ENCODE measurements around the gene FHIT.

The FHIT gene

DNA sequence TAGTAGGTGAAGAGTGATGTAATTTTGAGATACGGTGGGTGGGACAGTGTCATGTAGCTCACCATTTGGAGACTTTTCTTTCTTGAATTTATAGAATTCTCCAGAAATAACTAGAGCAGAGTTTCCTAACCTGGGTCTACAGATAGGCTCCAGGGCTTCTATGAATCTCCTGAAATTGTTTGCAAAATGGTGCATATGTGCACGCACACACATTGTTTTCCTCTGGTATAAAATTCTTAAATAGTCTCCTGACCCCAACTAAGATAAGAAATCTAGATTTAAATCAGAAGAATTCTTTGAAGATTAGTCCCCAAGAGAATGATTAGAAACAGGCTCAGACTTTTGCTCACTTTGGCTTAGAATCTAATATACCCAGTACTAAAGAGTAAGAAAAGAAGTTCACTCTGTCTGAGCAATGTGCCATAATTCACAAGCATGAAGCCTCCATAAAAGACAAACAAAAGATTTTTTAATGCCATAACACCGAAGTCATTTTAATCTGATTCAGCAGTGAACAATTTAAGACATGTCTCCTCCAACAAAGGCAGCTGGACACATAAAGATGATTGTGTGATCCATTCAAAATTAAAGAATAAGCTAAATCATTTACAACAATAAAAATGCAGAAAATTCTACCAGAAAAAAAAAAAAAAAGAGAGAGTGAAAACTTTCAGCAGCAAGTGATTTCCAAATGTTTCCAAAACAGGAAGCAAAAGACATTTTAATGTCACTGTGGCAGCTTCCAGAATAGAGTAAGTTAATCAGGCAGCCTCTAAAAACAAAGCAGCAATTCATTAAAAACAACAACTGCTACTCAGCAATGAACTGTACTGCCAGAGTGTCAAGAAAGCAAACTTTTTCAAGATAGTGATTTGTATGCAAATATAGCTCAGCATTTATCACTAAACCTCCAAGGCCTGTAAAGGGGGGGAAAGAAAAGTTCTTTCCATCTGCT lies 1225.9 kb downstream of the FHIT start:
- Histone ChIP-seq H3K18ac (ENCODE audit: low read length) (no peak overlapping the region), H3K27ac (ENCODE audit: low read depth, low read length) (no peak overlapping the region), H2BK5ac (ENCODE audit: low read length) (no peak overlapping the region), H3K79me1 (ENCODE audit: low read length) (no peaks in the 10 kb centered on the region), H2AK5ac (ENCODE audit: low read length) (no peak overlapping the region), H3K27me3 (ENCODE audit: insufficient read depth, low read length, poor library complexity) (no peaks in the 10 kb centered on the region), H4K5ac (ENCODE audit: low read length) (no peak overlapping the region), H3K79me2 (ENCODE audit: control insufficient read depth, insufficient read depth, low read length) (no peaks in the 10 kb centered on the region), H3K4me1 (ENCODE audit: control insufficient read depth, low read depth, low read length) (no peaks in the 10 kb centered on the region), H3K56ac (ENCODE audit: low read length) (no peak overlapping the region), H3K4me3 (ENCODE audit: low read length) (no peak overlapping the region), H3K36me3 (ENCODE audit: control insufficient read depth, insufficient read depth, low read length) (no peaks in the 10 kb centered on the region), H3K23ac (ENCODE audit: low read length) (no peak overlapping the region), H4K8ac (ENCODE audit: low read depth, low read length) (no peak overlapping the region), H3K4me2 (ENCODE audit: low read length) (no peak overlapping the region), H2BK120ac (ENCODE audit: low read depth, low read length) (no peak overlapping the region), H3K4ac (ENCODE audit: low read depth, low read length) (no peak overlapping the region), H3K9ac (ENCODE audit: low read length) (no peak overlapping the region), H2BK15ac (replicated peaks; ENCODE audit: low read depth) (no peak overlapping the region)
- DNase-seq, result no peak
- WGBS (ENCODE audit: extremely low coverage, insufficient coverage, low lambda C conversion rate), result no CpG with 5 or more reads among the region's 3 CpGs

- Histone ChIP-seq H4K8ac (ENCODE audit: low read depth, low read length) (no peak overlapping the region), H3K23ac (ENCODE audit: low read length) (no peak overlapping the region), H3K18ac (ENCODE audit: low read length) (no peak overlapping the region), H3K36me3 (ENCODE audit: control insufficient read depth, insufficient read depth, low read length) (no peaks in the 10 kb centered on the region), H3K4ac (ENCODE audit: low read depth, low read length) (no peak overlapping the region), H3K27ac (ENCODE audit: low read depth, low read length) (no peak overlapping the region), H3K9ac (ENCODE audit: low read length) (no peak overlapping the region), H3K4me1 (ENCODE audit: control insufficient read depth, low read depth, low read length) (no peaks in the 10 kb centered on the region), H2BK120ac (ENCODE audit: low read depth, low read length) (no peak overlapping the region), H2BK15ac (replicated peaks; ENCODE audit: low read depth) (no peak overlapping the region), H3K27me3 (ENCODE audit: insufficient read depth, low read length, poor library complexity) (no peaks in the 10 kb centered on the region), H3K4me3 (ENCODE audit: low read length) (no peak overlapping the region), H3K79me1 (ENCODE audit: low read length) (no peaks in the 10 kb centered on the region), H2AK5ac (ENCODE audit: low read length) (no peak overlapping the region), H4K5ac (ENCODE audit: low read length) (no peak overlapping the region), H2BK5ac (ENCODE audit: low read length) (no peak overlapping the region), H3K79me2 (ENCODE audit: control insufficient read depth, insufficient read depth, low read length) (no peaks in the 10 kb centered on the region), H3K56ac (ENCODE audit: low read length) (no peak overlapping the region), H3K4me2 (ENCODE audit: low read length) (no peak overlapping the region)
- DNase-seq, result no peak
- WGBS (ENCODE audit: extremely low coverage, insufficient coverage, low lambda C conversion rate), result no CpG with 5 or more reads among the region's 2 CpGs
Measured at GRCh38 chr3:60024400-60024799, 1226.9 kb downstream of the FHIT start.

GRCh38 chr3:60023189-60023588 lies 1228.1 kb downstream of the FHIT start:
- DNase-seq, result no peak
- H2BK15ac ChIP-seq (replicated peaks; ENCODE audit: low read depth), result no peak overlapping the region
- no peak overlapping the region for H3K23ac ChIP-seq (ENCODE audit: low read length)
- H3K56ac ChIP-seq (ENCODE audit: low read length), result no peak overlapping the region
- H3K27ac ChIP-seq (ENCODE audit: low read depth, low read length), result no peak overlapping the region
- H3K18ac ChIP-seq (ENCODE audit: low read length), result no peak overlapping the region
- H3K27me3 ChIP-seq (ENCODE audit: insufficient read depth, low read length, poor library complexity), result no peaks in the 10 kb centered on the region
- no peak overlapping the region for H3K4ac ChIP-seq (ENCODE audit: low read depth, low read length)
- no peak overlapping the region for H3K9ac ChIP-seq (ENCODE audit: low read length)
- H4K8ac ChIP-seq (ENCODE audit: low read depth, low read length), result no peak overlapping the region
- H2BK120ac ChIP-seq (ENCODE audit: low read depth, low read length), result no peak overlapping the region
- no peaks in the 10 kb centered on the region for H3K79me2 ChIP-seq (ENCODE audit: control insufficient read depth, insufficient read depth, low read length)
- H3K4me1 ChIP-seq (ENCODE audit: control insufficient read depth, low read depth, low read length), result no peaks in the 10 kb centered on the region
- H3K79me1 ChIP-seq (ENCODE audit: low read length), result no peaks in the 10 kb centered on the region
- H3K4me3 ChIP-seq (ENCODE audit: low read length), result no peak overlapping the region
- H4K5ac ChIP-seq (ENCODE audit: low read length), result no peak overlapping the region
- no peaks in the 10 kb centered on the region for H3K36me3 ChIP-seq (ENCODE audit: control insufficient read depth, insufficient read depth, low read length)
- H2BK5ac ChIP-seq (ENCODE audit: low read length), result no peak overlapping the region
- H3K4me2 ChIP-seq (ENCODE audit: low read length), result no peak overlapping the region
- no peak overlapping the region for H2AK5ac ChIP-seq (ENCODE audit: low read length)

DNA sequence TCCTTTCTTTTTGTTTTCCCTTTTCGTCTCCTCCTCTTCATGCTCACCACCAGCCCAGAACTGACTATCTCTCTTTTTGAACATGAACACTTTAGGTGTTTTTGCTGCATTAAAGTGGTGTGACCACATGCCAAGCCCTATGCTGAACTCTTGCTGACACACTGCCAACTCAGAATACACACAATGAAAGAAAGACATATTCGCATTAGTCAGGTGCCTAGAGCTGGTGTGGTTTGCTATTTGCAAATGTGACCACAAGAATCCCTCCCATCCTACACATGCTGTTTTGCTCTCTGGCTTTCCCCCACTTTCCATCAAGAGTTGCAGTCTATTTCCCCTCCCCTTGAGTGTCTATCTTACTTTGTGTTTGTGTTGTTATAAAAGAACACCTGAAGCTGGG lies 1233.6 kb downstream of the FHIT start:
- Histone ChIP-seq H3K4ac (ENCODE audit: low read depth, low read length) (no peak overlapping the region), H3K27me3 (ENCODE audit: insufficient read depth, low read length, poor library complexity) (no peaks in the 10 kb centered on the region), H3K36me3 (ENCODE audit: control insufficient read depth, insufficient read depth, low read length) (no peaks in the 10 kb centered on the region), H3K79me2 (ENCODE audit: control insufficient read depth, insufficient read depth, low read length) (no peaks in the 10 kb centered on the region), H2BK120ac (ENCODE audit: low read depth, low read length) (no peak overlapping the region), H2BK15ac (replicated peaks; ENCODE audit: low read depth) (no peak overlapping the region), H2BK5ac (ENCODE audit: low read length) (no peak overlapping the region), H3K18ac (ENCODE audit: low read length) (no peak overlapping the region), H3K4me2 (ENCODE audit: low read length) (no peak overlapping the region), H3K56ac (ENCODE audit: low read length) (no peak overlapping the region), H2AK5ac (ENCODE audit: low read length) (no peak overlapping the region), H3K79me1 (ENCODE audit: low read length) (no peaks in the 10 kb centered on the region), H3K23ac (ENCODE audit: low read length) (no peak overlapping the region), H3K27ac (ENCODE audit: low read depth, low read length) (no peak overlapping the region), H4K8ac (ENCODE audit: low read depth, low read length) (no peak overlapping the region), H3K9ac (ENCODE audit: low read length) (no peak overlapping the region), H3K4me3 (ENCODE audit: low read length) (no peak overlapping the region), H3K4me1 (ENCODE audit: control insufficient read depth, low read depth, low read length) (no peaks in the 10 kb centered on the region), H4K5ac (ENCODE audit: low read length) (no peak overlapping the region)
- WGBS (ENCODE audit: extremely low coverage, insufficient coverage, low lambda C conversion rate), result no CpG with 5 or more reads among the region's 2 CpGs
- DNase-seq, result no peak

DNA sequence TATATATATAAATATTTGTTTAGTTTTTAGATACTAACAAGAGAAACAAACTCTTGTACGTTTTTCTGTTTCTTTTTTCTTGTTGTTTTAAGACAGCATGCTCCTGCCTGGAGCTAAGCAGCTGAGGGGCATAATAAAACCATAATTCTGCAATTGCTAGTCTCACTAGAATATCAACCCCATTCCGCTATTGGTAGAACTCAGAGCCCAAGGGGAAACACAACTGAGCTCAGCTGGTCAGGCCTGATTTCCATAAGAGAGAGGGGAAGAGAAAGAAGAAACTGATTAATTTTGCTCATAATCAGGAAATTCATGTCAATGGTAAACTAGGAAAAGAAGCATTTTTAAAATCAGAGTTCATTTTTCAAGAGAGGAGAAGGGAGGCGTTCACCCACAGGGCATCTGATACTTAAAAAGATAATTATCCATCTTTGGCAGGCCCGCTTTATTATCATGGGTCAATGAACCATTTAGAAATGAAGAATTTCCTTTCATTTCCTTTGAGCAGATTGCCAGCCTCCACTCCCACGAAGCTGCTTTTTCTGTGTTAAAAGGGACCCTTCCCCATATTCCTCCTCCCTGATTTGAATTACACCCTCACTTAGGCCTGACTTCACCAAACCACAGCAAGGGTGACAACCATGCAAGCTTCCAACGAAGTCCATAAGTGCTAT lies 1236.1 kb downstream of the FHIT start:
- Histone ChIP-seq H4K8ac (ENCODE audit: low read depth, low read length) (no peak overlapping the region), H3K36me3 (ENCODE audit: control insufficient read depth, insufficient read depth, low read length) (no peaks in the 10 kb centered on the region), H3K56ac (ENCODE audit: low read length) (no peak overlapping the region), H2BK5ac (ENCODE audit: low read length) (no peak overlapping the region), H3K79me2 (ENCODE audit: control insufficient read depth, insufficient read depth, low read length) (no peaks in the 10 kb centered on the region), H3K4ac (ENCODE audit: low read depth, low read length) (no peak overlapping the region), H2AK5ac (ENCODE audit: low read length) (no peak overlapping the region), H3K9ac (ENCODE audit: low read length) (no peak overlapping the region), H4K5ac (ENCODE audit: low read length) (no peak overlapping the region), H3K4me1 (ENCODE audit: control insufficient read depth, low read depth, low read length) (no peaks in the 10 kb centered on the region), H3K4me2 (ENCODE audit: low read length) (no peak overlapping the region), H3K27ac (ENCODE audit: low read depth, low read length) (no peak overlapping the region), H3K18ac (ENCODE audit: low read length) (no peak overlapping the region), H3K27me3 (ENCODE audit: insufficient read depth, low read length, poor library complexity) (no peaks in the 10 kb centered on the region), H3K4me3 (ENCODE audit: low read length) (no peak overlapping the region), H3K23ac (ENCODE audit: low read length) (no peak overlapping the region), H3K79me1 (ENCODE audit: low read length) (no peaks in the 10 kb centered on the region), H2BK120ac (ENCODE audit: low read depth, low read length) (no peak overlapping the region), H2BK15ac (replicated peaks; ENCODE audit: low read depth) (no peak overlapping the region)
- DNase-seq, result no peak
- WGBS (ENCODE audit: extremely low coverage, insufficient coverage, low lambda C conversion rate), result no CpG with 5 or more reads among the region's 6 CpGs
